GM19025 (cell line): ENCODE measurements around the gene ATP8B3.

Source experiments
- ATAC-seq: cut with Tn5 transposase; IDR thresholded peaks from one replicate; pipeline ENCODE4 v1.9.1; 2021; ENCODE audit warnings: mild to moderate bottlenecking, low read depth, moderate library complexity; ENCODE audit not compliant: unreplicated experiment

Gene ATP8B3

GRCh38 chr19:1758959-1759903, 52.8 kb downstream of the ATP8B3 start:
- no peak for ATAC-seq

- ATAC-seq, result no peak
These were observed 53.9 kb downstream of the ATP8B3 start for GRCh38 chr19:1758231-1758577.

GRCh38 chr19:1757468-1758230, 54.4 kb downstream of the ATP8B3 start:
- ATAC-seq, result no peak

- ATAC-seq, result no peak
These were observed 55.2 kb downstream of the ATP8B3 start for GRCh38 chr19:1756705-1757465.

GRCh38 chr19:1756264-1756663, 55.8 kb downstream of the ATP8B3 start:
- no peak for ATAC-seq

GRCh38 chr19:1755467-1756171, 56.5 kb downstream of the ATP8B3 start:
- ATAC-seq, result no peak

- ATAC-seq, result no peak
These were observed 57.2 kb downstream of the ATP8B3 start for GRCh38 chr19:1754636-1755466.

- ATAC-seq, result no peak
These were observed 57.9 kb downstream of the ATP8B3 start for GRCh38 chr19:1754018-1754635.

- no peak for ATAC-seq
These were observed 59.0 kb downstream of the ATP8B3 start, which contains the start of gene ONECUT3 for GRCh38 chr19:1752757-1753728. ONECUT3 (plus strand) TSS chr19:1753506; CDS start chr19:1753663, 157 bp downstream.

GRCh38 chr19:1752009-1752756, 59.9 kb downstream of the ATP8B3 start:
- ATAC-seq, result no peak

GRCh38 chr19:1751367-1752008, 60.6 kb downstream of the ATP8B3 start:
- ATAC-seq, result no peak

- no peak for ATAC-seq
These were observed 61.6 kb downstream of the ATP8B3 start for GRCh38 chr19:1750343-1751021.

GRCh38 chr19:1749373-1750342, 62.4 kb downstream of the ATP8B3 start:
- no peak for ATAC-seq

- ATAC-seq, result no peak
These were observed 63.2 kb downstream of the ATP8B3 start for GRCh38 chr19:1748873-1749341.
